ENCODE results near the gene CORO7. TPM values are rescaled to one million over a fixed set of nuclear protein-coding genes. Genes with fewer than 3 reads are reported as not detected.

The CORO7 gene
- total and polyA plus RNA-seq, 10 donors = 29.7 to 177 (median 117) TPM

GRCh38 chr16:4354512-4355409, 61.6 kb downstream of the CORO7 start:
- intact Hi-C loops (cut with DNase I; ENCODE audit: low total_unique reads) = loop anchor here (5.0 kb wide), 1 partner anchor 48 kb away; no protein-coding TSS in a partner anchor
- peaks cover 3 to 67% (median 39%) of the 10 kb centered on the region in 6 donors for H3K36me3 ChIP-seq
- no peaks in the 10 kb centered on the region for H3K27me3 ChIP-seq (replicated peaks in 1 of 7)
- WGBS, 5 donors = 90 to 93% (median 93%) methylated on average over 19 to 20 of the region's 20 CpGs
- H3K9me3 ChIP-seq = no peaks in the 10 kb centered on the region
- TF ChIP-seq CTCF (IDR thresholded peaks at IDR 0.05 in 8 of 11, conservative IDR thresholded peaks at IDR 0.05 in 3 of 11) (no peak), POLR2AphosphoS5 (IDR thresholded peaks at IDR 0.05) (peak in 1 of 3 donors; percentile 41)
- H3K4me1 ChIP-seq = peaks cover 9 to 29% (median 17%) of the 10 kb centered on the region in 6 donors
- no peak for DNase-seq
- H3K27ac ChIP-seq = no peak overlapping the region
- H3K4me3 ChIP-seq = no peak overlapping the region

GRCh38 chr16:4353675-4354074, 62.7 kb downstream of the CORO7 start:
- WGBS, 5 donors = 78 to 90% (median 84%) methylated on average over 4 of the region's 4 CpGs
- TF ChIP-seq POLR2A (IDR thresholded peaks at IDR 0.05) (no peak), POLR2AphosphoS5 (IDR thresholded peaks at IDR 0.05) (no peak), CTCF (IDR thresholded peaks at IDR 0.05 in 8 of 11, conservative IDR thresholded peaks at IDR 0.05 in 3 of 11) (no peak)
- no peaks in the 10 kb centered on the region for H3K27me3 ChIP-seq (replicated peaks in 1 of 7)
- no peak for DNase-seq
- intact Hi-C loops (cut with DNase I; ENCODE audit: low total_unique reads) = no loop called here
- no peak overlapping the region for H3K4me3 ChIP-seq
- H3K4me1 ChIP-seq = peaks cover 13 to 30% (median 23%) of the 10 kb centered on the region in 6 donors
- no peaks in the 10 kb centered on the region for H3K9me3 ChIP-seq
- H3K27ac ChIP-seq = no peak overlapping the region
- peaks cover 3 to 61% (median 34%) of the 10 kb centered on the region in 6 donors for H3K36me3 ChIP-seq

GRCh38 chr16:4352843-4353242, 63.6 kb downstream of the CORO7 start:
- WGBS, 5 donors = 81 to 96% (median 89%) methylated on average over 5 of the region's 5 CpGs
- DNase-seq = no peak

More at GRCh38 chr16:4352843-4353242, 63.6 kb downstream of the CORO7 start:
- H3K9me3 ChIP-seq = no peaks in the 10 kb centered on the region
- no peak overlapping the region for H3K4me3 ChIP-seq
- no peak for TF ChIP-seq CTCF (IDR thresholded peaks at IDR 0.05 in 8 of 11, conservative IDR thresholded peaks at IDR 0.05 in 3 of 11)
- peak in 1 of 3 donors; percentile 8 for TF ChIP-seq POLR2AphosphoS5 (IDR thresholded peaks at IDR 0.05)
- TF ChIP-seq POLR2A (IDR thresholded peaks at IDR 0.05) = no peak
- peaks cover 3 to 61% (median 27%) of the 10 kb centered on the region in 6 donors for H3K36me3 ChIP-seq
- no peaks in the 10 kb centered on the region for H3K27me3 ChIP-seq (replicated peaks in 1 of 7)
- H3K27ac ChIP-seq = no peak overlapping the region
- peaks cover 13 to 39% (median 27%) of the 10 kb centered on the region in 6 donors for H3K4me1 ChIP-seq
- intact Hi-C loops (cut with DNase I; ENCODE audit: low total_unique reads) = no loop called here
